ENCODE results near the gene UNC13C. TPM values are rescaled to one million over a fixed set of nuclear protein-coding genes. Genes with fewer than 3 reads are reported as not detected.
"Not testable (repeated sequence)": the region's sequence is repeated elsewhere in the genome, so short reads cannot be mapped to it uniquely, and the experiment has no call there.

The UNC13C gene
- total RNA-seq, 1 donor from 2014 or later = 0.22 TPM

- no peaks in the 10 kb centered on the region for H3K36me3 ChIP-seq
- intact Hi-C loops (cut with micrococcal nuclease) = no loop called here
- H3K27me3 ChIP-seq (ENCODE audit: low read depth) = no peaks in the 10 kb centered on the region
- H3K4me3 ChIP-seq = no peak overlapping the region
- no peak for TF ChIP-seq CTCF (IDR thresholded peaks at IDR 0.05; ENCODE audit: borderline replicate concordance)
- DNase-seq = no peak
- no peak overlapping the region for H3K27ac ChIP-seq (replicated peaks)
- H3K9me3 ChIP-seq (replicated peaks) = peaks cover 3% of the 10 kb centered on the region
- H3K4me1 ChIP-seq = no peaks in the 10 kb centered on the region
Observed at GRCh38 chr15:54388746-54389145, 410.5 kb downstream of the UNC13C start.

- Histone ChIP-seq H3K4me3 (no peak overlapping the region), H3K27me3 (ENCODE audit: low read depth) (no peaks in the 10 kb centered on the region), H3K9me3 (replicated peaks) (no peaks in the 10 kb centered on the region), H3K4me1 (no peaks in the 10 kb centered on the region), H3K36me3 (no peaks in the 10 kb centered on the region), H3K27ac (replicated peaks) (no peak overlapping the region)
- DNase-seq = no peak
- TF ChIP-seq CTCF (IDR thresholded peaks at IDR 0.05; ENCODE audit: borderline replicate concordance) = no peak
- intact Hi-C loops (cut with micrococcal nuclease) = no loop called here
Observed at GRCh38 chr15:54410481-54410880, 432.2 kb downstream of the UNC13C start.

- no peak for DNase-seq
- no peak overlapping the region for H3K4me3 ChIP-seq
- no peak overlapping the region for H3K27ac ChIP-seq (replicated peaks)
- no peak for TF ChIP-seq CTCF (IDR thresholded peaks at IDR 0.05; ENCODE audit: borderline replicate concordance)
- H3K36me3 ChIP-seq = no peaks in the 10 kb centered on the region
- no peaks in the 10 kb centered on the region for H3K4me1 ChIP-seq
- H3K9me3 ChIP-seq (replicated peaks) = peaks cover 19% of the 10 kb centered on the region
- intact Hi-C loops (cut with micrococcal nuclease) = no loop called here
- H3K27me3 ChIP-seq (ENCODE audit: low read depth) = no peaks in the 10 kb centered on the region
Observed at GRCh38 chr15:54424171-54424570, 445.9 kb downstream of the UNC13C start.

- Histone ChIP-seq H3K27me3 (ENCODE audit: low read depth) (no peaks in the 10 kb centered on the region), H3K9me3 (replicated peaks) (peaks cover 19% of the 10 kb centered on the region), H3K36me3 (no peaks in the 10 kb centered on the region), H3K27ac (replicated peaks) (no peak overlapping the region), H3K4me3 (no peak overlapping the region), H3K4me1 (no peaks in the 10 kb centered on the region)
- intact Hi-C loops (cut with micrococcal nuclease) = no loop called here
- no peak for DNase-seq
- no peak for TF ChIP-seq CTCF (IDR thresholded peaks at IDR 0.05; ENCODE audit: borderline replicate concordance)
Observed at GRCh38 chr15:54428596-54428995, 450.4 kb downstream of the UNC13C start.

- intact Hi-C loops (cut with micrococcal nuclease); H3K4me1 ChIP-seq; H3K4me3 ChIP-seq; H3K27me3 ChIP-seq (ENCODE audit: low read depth); H3K27ac ChIP-seq (replicated peaks); H3K36me3 ChIP-seq; DNase-seq: not testable (repeated sequence)
- H3K9me3 ChIP-seq (replicated peaks) = peaks cover 58% of the 10 kb centered on the region
Observed at GRCh38 chr15:54450288-54450687, 472.0 kb downstream of the UNC13C start.

GRCh38 chr15:54456413-54456812 lies 478.2 kb downstream of the UNC13C start:
- intact Hi-C loops (cut with micrococcal nuclease) = no loop called here
- Histone ChIP-seq H3K27ac (replicated peaks) (no peak overlapping the region), H3K9me3 (replicated peaks) (peaks cover 81% of the 10 kb centered on the region), H3K4me1 (no peaks in the 10 kb centered on the region), H3K4me3 (no peak overlapping the region), H3K27me3 (ENCODE audit: low read depth) (no peaks in the 10 kb centered on the region), H3K36me3 (no peaks in the 10 kb centered on the region)
- DNase-seq = no peak
- no peak for TF ChIP-seq CTCF (IDR thresholded peaks at IDR 0.05; ENCODE audit: borderline replicate concordance)
